Muscle layer of colon (tissue), 2 donors: ENCODE measurements around the gene TRPV2.

ENCODE experiments used
- H3K27ac ChIP-seq: one replicate; pipeline ENCODE4 v1.7.0; 2013; ENCODE audit warnings: low read depth, mild to moderate bottlenecking, low read length, moderate library complexity
- H3K27me3 ChIP-seq, 2 donors: one replicate each; pipeline ENCODE4 v1.7.0; 2013; ENCODE audit warnings: low read length in 2 of 2, mild to moderate bottlenecking in 2 of 2; ENCODE audit not compliant: insufficient read depth in 2 of 2, control insufficient read depth in 1 of 2
- H3K36me3 ChIP-seq: one replicate; pipeline ENCODE4 v1.7.0; 2013; ENCODE audit warnings: mild to moderate bottlenecking, low read length; ENCODE audit not compliant: insufficient read depth
- H3K4me1 ChIP-seq: one replicate; pipeline ENCODE4 v1.7.0; 2013; ENCODE audit warnings: mild to moderate bottlenecking, low read length; ENCODE audit not compliant: insufficient read depth
- H3K4me3 ChIP-seq, 2 donors: one replicate each; pipeline ENCODE4 v1.7.0; 2013; ENCODE audit warnings: low read length in 2 of 2, low read depth in 1 of 2, mild to moderate bottlenecking in 1 of 2, moderate library complexity in 1 of 2
- H3K9ac ChIP-seq: one replicate; pipeline ENCODE4 v1.7.0; 2013; ENCODE audit warnings: low read length
- H3K9me3 ChIP-seq: one replicate; pipeline ENCODE4 v1.7.0; 2013; ENCODE audit warnings: mild to moderate bottlenecking, low read length
- donor health status: abdominal sarcoma.
- donor health status: Adenocarcinoma of cecum.

TRPV2 gene, protein sequence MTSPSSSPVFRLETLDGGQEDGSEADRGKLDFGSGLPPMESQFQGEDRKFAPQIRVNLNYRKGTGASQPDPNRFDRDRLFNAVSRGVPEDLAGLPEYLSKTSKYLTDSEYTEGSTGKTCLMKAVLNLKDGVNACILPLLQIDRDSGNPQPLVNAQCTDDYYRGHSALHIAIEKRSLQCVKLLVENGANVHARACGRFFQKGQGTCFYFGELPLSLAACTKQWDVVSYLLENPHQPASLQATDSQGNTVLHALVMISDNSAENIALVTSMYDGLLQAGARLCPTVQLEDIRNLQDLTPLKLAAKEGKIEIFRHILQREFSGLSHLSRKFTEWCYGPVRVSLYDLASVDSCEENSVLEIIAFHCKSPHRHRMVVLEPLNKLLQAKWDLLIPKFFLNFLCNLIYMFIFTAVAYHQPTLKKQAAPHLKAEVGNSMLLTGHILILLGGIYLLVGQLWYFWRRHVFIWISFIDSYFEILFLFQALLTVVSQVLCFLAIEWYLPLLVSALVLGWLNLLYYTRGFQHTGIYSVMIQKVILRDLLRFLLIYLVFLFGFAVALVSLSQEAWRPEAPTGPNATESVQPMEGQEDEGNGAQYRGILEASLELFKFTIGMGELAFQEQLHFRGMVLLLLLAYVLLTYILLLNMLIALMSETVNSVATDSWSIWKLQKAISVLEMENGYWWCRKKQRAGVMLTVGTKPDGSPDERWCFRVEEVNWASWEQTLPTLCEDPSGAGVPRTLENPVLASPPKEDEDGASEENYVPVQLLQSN

DNA sequence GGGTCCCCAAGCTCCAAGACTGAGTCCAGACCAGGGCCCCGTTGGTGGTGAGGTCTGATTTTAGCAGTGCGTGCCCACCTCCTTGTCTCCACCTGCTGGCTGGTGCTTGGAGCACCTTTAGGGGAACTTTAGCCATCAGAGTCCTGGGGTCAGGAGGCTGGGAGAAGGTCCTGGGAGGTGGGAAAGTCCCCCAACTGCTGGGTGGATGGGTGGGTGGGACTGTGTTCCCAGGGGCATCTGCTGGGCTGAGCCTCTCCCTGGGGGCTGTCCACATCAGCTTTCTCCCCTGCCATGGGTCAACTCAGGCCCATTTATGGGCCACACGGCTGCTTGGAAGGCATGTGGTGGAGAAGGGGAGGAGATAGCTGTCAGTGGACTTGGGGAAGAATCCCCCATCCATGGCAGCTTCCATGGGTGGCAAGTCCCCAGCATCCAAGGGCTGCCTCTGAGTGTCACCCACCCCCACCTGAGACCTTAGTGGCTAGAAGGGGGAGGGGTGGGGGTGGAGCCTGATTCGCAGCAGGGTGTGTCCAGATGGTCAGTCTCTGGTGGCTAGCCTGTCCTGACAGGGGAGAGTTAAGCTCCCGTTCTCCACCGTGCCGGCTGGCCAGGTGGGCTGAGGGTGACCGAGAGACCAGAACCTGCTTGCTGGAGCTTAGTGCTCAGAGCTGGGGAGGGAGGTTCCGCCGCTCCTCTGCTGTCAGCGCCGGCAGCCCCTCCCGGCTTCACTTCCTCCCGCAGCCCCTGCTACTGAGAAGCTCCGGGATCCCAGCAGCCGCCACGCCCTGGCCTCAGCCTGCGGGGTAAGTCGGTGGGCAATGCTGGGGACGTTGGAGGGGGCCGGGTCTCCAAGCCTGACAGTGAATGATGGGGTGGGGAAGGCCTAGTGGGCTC lies at the start of gene TRPV2:
Gene TRPV2, plus strand, starts transcription at position 541 of the 894 bp plus-strand sequence. CDS start 2,098 bp downstream, outside the sequence.
- no peaks in the 10 kb centered on the region for H3K27me3 ChIP-seq
- no peaks in the 10 kb centered on the region for H3K36me3 ChIP-seq
- H3K4me1 ChIP-seq: peaks cover 15% of the 10 kb centered on the region
- no peaks in the 10 kb centered on the region for H3K9me3 ChIP-seq
- peak within 1 kb of the TSS; percentile 33 for H3K9ac ChIP-seq
- H3K4me3 ChIP-seq: peak within 1 kb of the TSS; percentile 27 to 56
- peak within 1 kb of the TSS; percentile 7 for H3K27ac ChIP-seq

DNA sequence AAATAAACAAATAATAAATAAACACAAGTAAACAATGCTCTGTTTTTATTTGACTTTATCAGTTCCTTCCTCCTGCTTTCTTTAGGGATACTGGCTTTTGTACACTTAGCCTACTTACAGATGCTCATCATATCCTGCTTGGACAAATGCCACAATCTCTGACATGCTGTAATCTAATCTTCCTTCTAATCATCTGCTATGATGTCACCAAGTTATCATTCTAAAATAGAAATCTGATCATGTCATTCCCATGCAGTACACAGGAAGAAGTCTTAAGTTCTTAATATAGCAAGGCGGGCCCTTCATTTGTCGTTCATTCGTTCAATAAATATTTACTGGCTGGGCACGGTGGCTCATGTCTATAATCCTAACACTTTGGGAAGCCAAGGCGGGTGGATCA lies 43.6 kb upstream of the TRPV2 start:
- Histone ChIP-seq H3K27ac (no peak overlapping the region), H3K9me3 (no peaks in the 10 kb centered on the region), H3K9ac (no peak overlapping the region), H3K36me3 (no peaks in the 10 kb centered on the region), H3K4me1 (no peaks in the 10 kb centered on the region), H3K27me3 (no peaks in the 10 kb centered on the region), H3K4me3 (no peak overlapping the region)

DNA sequence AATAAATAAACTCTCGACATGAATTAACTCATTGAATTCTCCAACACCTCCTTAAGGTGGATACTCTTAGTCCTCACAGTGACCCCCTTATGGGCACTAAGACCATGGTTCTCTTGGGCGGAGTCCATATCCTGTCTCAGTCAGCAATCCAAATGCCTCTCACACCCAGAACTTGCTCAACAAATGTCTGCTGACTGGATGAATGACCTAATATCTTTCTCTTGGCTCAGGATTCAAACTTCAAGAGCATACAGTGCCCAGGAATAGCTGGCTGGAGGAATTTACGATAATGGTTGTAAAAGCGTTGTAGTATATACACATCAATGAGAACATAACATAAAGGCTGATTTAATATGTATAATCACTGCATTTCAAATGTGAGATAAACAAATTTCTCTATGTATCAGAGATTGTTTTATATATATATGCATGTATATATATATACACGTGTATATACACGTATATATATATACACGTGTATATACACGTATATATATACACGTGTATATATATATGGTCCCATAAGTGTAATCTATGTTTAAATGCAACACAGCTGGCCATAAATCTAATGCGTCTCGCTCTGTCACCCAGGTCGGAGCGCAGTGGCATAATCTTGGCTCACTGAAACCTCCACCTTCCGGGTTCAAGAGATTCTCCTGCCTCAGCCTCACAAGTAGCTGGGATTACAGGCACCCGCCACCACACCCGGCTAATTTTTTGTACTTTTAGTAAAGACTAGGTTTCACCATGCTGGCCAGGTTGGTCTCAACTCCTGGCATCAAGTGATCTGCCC lies 41.0 kb upstream of the TRPV2 start:
- Histone ChIP-seq H3K9ac (no peak overlapping the region), H3K4me1 (no peaks in the 10 kb centered on the region), H3K9me3 (no peaks in the 10 kb centered on the region), H3K36me3 (no peaks in the 10 kb centered on the region), H3K4me3 (no peak overlapping the region), H3K27ac (no peak overlapping the region), H3K27me3 (no peaks in the 10 kb centered on the region)

DNA sequence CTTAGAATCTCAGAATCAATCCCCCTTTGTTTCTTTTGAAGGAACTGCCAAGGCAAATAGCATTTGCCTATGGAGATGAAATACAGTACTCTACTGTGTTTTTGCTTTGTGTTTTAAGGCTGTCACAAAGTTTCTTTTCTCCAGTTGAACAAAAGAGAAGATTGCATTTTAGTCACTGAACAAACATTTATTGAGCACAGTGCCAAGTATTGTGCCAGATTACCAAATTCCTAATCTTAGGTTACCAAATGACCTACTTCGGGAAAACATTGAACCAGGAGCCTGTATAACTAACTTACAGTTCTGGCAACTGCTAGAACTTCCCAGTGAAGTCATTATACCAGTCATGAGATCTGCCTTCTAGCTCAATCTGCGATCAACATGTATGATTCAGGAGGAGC lies 37.4 kb upstream of the TRPV2 start:
- Histone ChIP-seq H3K9ac (no peak overlapping the region), H3K4me3 (no peak overlapping the region), H3K4me1 (peaks cover 6% of the 10 kb centered on the region), H3K9me3 (no peaks in the 10 kb centered on the region), H3K27ac (no peak overlapping the region), H3K36me3 (peaks cover 8% of the 10 kb centered on the region), H3K27me3 (no peaks in the 10 kb centered on the region)

- Histone ChIP-seq H3K9me3 (no peaks in the 10 kb centered on the region), H3K4me3 (no peak overlapping the region), H3K4me1 (peaks cover 13% of the 10 kb centered on the region), H3K27ac (no peak overlapping the region), H3K27me3 (no peaks in the 10 kb centered on the region), H3K9ac (no peak overlapping the region), H3K36me3 (peaks cover 17% of the 10 kb centered on the region)
These were observed 36.6 kb upstream of the TRPV2 start for GRCh38 chr17:16378636-16379282.

- H3K27me3 ChIP-seq: no peaks in the 10 kb centered on the region
- no peak overlapping the region for H3K9ac ChIP-seq
- H3K4me1 ChIP-seq: peaks cover 13% of the 10 kb centered on the region
- no peak overlapping the region for H3K27ac ChIP-seq
- H3K4me3 ChIP-seq: no peak overlapping the region
- H3K9me3 ChIP-seq: no peaks in the 10 kb centered on the region
- peaks cover 21% of the 10 kb centered on the region for H3K36me3 ChIP-seq
These were observed 35.7 kb upstream of the TRPV2 start for GRCh38 chr17:16379654-16380053.

DNA sequence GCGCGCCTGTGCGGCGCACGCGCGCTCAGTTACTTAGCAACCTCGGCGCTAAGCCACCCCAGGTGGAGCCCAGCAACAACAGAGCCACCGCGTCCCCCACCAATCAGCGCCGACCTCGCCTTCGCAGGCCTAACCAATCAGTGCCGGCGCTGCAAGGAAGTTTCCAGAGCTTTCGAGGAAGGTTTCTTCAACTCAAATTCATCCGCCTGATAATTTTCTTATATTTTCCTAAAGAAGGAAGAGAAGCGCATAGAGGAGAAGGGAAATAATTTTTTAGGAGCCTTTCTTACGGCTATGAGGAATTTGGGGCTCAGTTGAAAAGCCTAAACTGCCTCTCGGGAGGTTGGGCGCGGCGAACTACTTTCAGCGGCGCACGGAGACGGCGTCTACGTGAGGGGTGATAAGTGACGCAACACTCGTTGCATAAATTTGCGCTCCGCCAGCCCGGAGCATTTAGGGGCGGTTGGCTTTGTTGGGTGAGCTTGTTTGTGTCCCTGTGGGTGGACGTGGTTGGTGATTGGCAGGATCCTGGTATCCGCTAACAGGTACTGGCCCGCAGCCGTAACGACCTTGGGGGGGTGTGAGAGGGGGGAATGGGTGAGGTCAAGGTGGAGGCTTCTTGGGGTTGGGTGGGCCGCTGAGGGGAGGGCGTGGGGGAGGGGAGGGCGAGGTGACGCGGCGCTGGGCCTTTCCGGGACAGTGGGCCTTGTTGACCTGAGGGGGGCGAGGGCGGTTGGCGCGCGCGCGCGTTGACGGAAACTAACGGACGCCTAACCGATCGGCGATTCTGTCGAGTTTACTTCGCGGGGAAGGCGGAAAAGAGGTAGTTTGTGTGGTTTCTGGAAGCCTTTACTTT lies 34.5 kb upstream of the TRPV2 start, which contains the start of gene UBB:
Gene UBB, plus strand, starts transcription at position 452 of the 856 bp plus-strand sequence. CDS start 817 bp downstream, outside the sequence.
- H3K4me3 ChIP-seq: peak within 1 kb of the TSS; percentile 84
- H3K27me3 ChIP-seq: no peaks in the 10 kb centered on the region
- peaks cover 21% of the 10 kb centered on the region for H3K36me3 ChIP-seq
- H3K9ac ChIP-seq: peak within 1 kb of the TSS; percentile 80
- peak within 1 kb of the TSS; percentile 92 for H3K27ac ChIP-seq
- peaks cover 13% of the 10 kb centered on the region for H3K4me1 ChIP-seq
- no peaks in the 10 kb centered on the region for H3K9me3 ChIP-seq

- Histone ChIP-seq H3K4me1 (peaks cover 15% of the 10 kb centered on the region), H3K27ac (peak overlapping the region; percentile 92), H3K4me3 (peak overlapping the region; percentile 84), H3K27me3 (no peaks in the 10 kb centered on the region), H3K36me3 (peaks cover 21% of the 10 kb centered on the region), H3K9me3 (no peaks in the 10 kb centered on the region), H3K9ac (peak overlapping the region; percentile 80)
These were observed 33.9 kb upstream of the TRPV2 start for GRCh38 chr17:16381496-16381820.

DNA sequence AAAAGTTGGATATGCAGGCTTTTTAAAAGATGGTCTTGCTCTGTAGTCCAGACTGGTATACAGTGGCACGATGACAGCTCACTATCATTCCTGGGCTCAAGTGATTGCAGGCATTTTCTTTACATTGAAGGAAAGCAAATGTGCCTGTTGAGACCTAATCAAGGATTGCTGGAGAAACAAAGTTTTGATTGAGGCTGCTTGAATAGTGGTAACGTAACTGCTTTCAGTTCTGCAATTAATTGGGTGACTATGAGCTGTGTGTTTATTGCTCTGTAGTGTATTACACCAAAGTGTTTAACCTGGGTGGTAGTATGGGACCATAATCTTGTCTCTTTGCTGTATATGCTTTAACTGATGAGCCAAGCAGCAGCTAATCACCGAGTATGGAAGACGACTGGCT lies 32.2 kb upstream of the TRPV2 start:
- Histone ChIP-seq H3K4me1 (peaks cover 17% of the 10 kb centered on the region), H3K9ac (no peak overlapping the region), H3K36me3 (peaks cover 21% of the 10 kb centered on the region), H3K27me3 (no peaks in the 10 kb centered on the region), H3K4me3 (no peak overlapping the region), H3K27ac (no peak overlapping the region), H3K9me3 (no peaks in the 10 kb centered on the region)
